Activated CD4-positive, alpha-beta T cell treated with anti-CD3 and anti-CD28 coated beads, Interleukin-2, amount 10 ng/mL, durations not matched to agents 24 days and 14 days (primary cell): ENCODE data around the gene TSPAN3. TPM values are rescaled to one million over a fixed set of nuclear protein-coding genes. Genes with fewer than 3 reads are reported as not detected.

Experiments
- total RNA-seq: library from RNA; stranded (reverse); gene quantifications from 2 replicates; pipeline ENCODE4 v1.2.3, GENCODE V29; 2022

TSPAN3 gene
- total RNA-seq, 1 donor from 2014 or later: 41.4 TPM

Other genes starting within 250 kb of the TSPAN3 start
- 24.3 and 31.0 TPM in 2 replicates for gene SCAPER, start 165.8 kb downstream of the TSPAN3 start, total RNA-seq
- gene RCN2, start 139.4 kb downstream of the TSPAN3 start, total RNA-seq: 35.1 and 40.5 TPM in 2 replicates
- gene PSTPIP1, start 76.0 kb downstream of the TSPAN3 start, total RNA-seq: 182 and 186 TPM in 2 replicates